IMR-90 (cell line): ENCODE measurements around the gene THAP2. TPM values are rescaled to one million over a fixed set of nuclear protein-coding genes. Genes with fewer than 3 reads are reported as not detected.
A peak's percentile ranks its signal among the peaks of the same experiment; 100 is the strongest.

Experiments used
- ATAC-seq: fragments of 200-7000 bp; cut with Tn5 transposase; 2 replicates; pipeline ENCODE4 v1.9.1; 2020; ENCODE audit warnings: low read depth, mild to moderate bottlenecking, moderate library complexity
- BruUV-seq: library from RNA; stranded (reverse); fragments of 400-500 nt; replicated peaks from 2 replicates; lab custom pipeline; 2021; lab: Mats Ljungman, UMichigan
- CTCF ChIA-PET: fragments of 300-600 bp; formaldehyde crosslinking; extraction: SDS; loops from one replicate; lab custom pipeline; 2021; ENCODE audit warnings: antibody characterized with exemption; lab: Yijun Ruan, JAX
- POLR2A ChIA-PET: fragments of 300-600 bp; sonication (Branson Sonifier 250); formaldehyde crosslinking; loops from one replicate; lab custom pipeline; 2022; ENCODE audit warnings: antibody characterized with exemption; ENCODE audit not compliant: unreplicated experiment; lab: Charles Lee
- DNase-seq: peaks from one replicate; pipeline ENCODE4 v3.0.0; 2013
- H2AFZ ChIP-seq: replicated peaks from 2 replicates; pipeline ENCODE3; 2013; ENCODE audit warnings: low read length, mild to moderate bottlenecking; ENCODE audit not compliant: poor library complexity
- H2AK5ac ChIP-seq: 2 replicates; pipeline ENCODE4 v1.6.1; 2013; ENCODE audit warnings: low read depth, low read length, inconsistent platforms
- H2AK9ac ChIP-seq: replicated peaks from 2 replicates; pipeline ENCODE3; 2013; ENCODE audit warnings: mild to moderate bottlenecking, low read depth, low read length, moderate library complexity; ENCODE audit not compliant: poor library complexity
- H2BK120ac ChIP-seq: 2 replicates; pipeline ENCODE4 v1.6.1; 2013; ENCODE audit warnings: low read depth, low read length, inconsistent platforms
- H2BK15ac ChIP-seq: 3 replicates; pipeline ENCODE4 v1.6.1; 2013; ENCODE audit warnings: low read depth, low read length, inconsistent platforms
- H2BK20ac ChIP-seq: 2 replicates; pipeline ENCODE4 v1.6.1; 2013; ENCODE audit warnings: low read depth, mild to moderate bottlenecking, inconsistent platforms, low read length, moderate library complexity
- H2BK5ac ChIP-seq: 2 replicates; pipeline ENCODE4 v1.6.1; 2013; ENCODE audit warnings: mild to moderate bottlenecking, low read depth, low read length, inconsistent platforms; ENCODE audit not compliant: poor library complexity, severe bottlenecking
- H3K14ac ChIP-seq: replicated peaks from 2 replicates; pipeline ENCODE4 v1.6.1; 2013; ENCODE audit warnings: low read depth, low read length, inconsistent platforms
- H3K18ac ChIP-seq: 2 replicates; pipeline ENCODE4 v1.6.1; 2013; ENCODE audit warnings: low read depth, low read length, control low read depth
- H3K23ac ChIP-seq: 2 replicates; pipeline ENCODE4 v1.6.1; 2013; ENCODE audit warnings: low read depth, low read length, inconsistent platforms
- H3K27ac ChIP-seq: 2 replicates; pipeline ENCODE4 v1.5.1; 2013; ENCODE audit warnings: mild to moderate bottlenecking, control low read depth, low read length; ENCODE audit not compliant: insufficient read depth
- H3K27me3 ChIP-seq: 2 replicates; pipeline ENCODE4 v1.6.1; 2013; ENCODE audit warnings: low read length; ENCODE audit not compliant: control insufficient read depth, insufficient read depth
- H3K36me3 ChIP-seq: 2 replicates; pipeline ENCODE4 v1.6.1; 2013; ENCODE audit warnings: low read length, mixed read lengths; ENCODE audit not compliant: control insufficient read depth, insufficient read depth
- H3K4ac ChIP-seq: 2 replicates; pipeline ENCODE4 v1.6.1; 2013; ENCODE audit warnings: low read depth, low read length, inconsistent platforms
- H3K4me1 ChIP-seq: 2 replicates; pipeline ENCODE4 v1.6.1; 2013; ENCODE audit warnings: low read length, mixed read lengths; ENCODE audit not compliant: control insufficient read depth, insufficient read depth
- H3K4me2 ChIP-seq: 2 replicates; pipeline ENCODE4 v1.6.1; 2013; ENCODE audit warnings: low read depth, mild to moderate bottlenecking, control low read depth, low read length, moderate library complexity
- H3K4me3 ChIP-seq: 2 replicates; pipeline ENCODE4 v1.5.1; 2013; ENCODE audit warnings: low read depth, mild to moderate bottlenecking, control low read depth, low read length, moderate library complexity; ENCODE audit not compliant: insufficient read depth
- H3K56ac ChIP-seq: 2 replicates; pipeline ENCODE4 v1.6.1; 2013; ENCODE audit warnings: low read length, inconsistent platforms; ENCODE audit not compliant: insufficient read depth; ENCODE audit errors: extremely low read depth
- H3K79me1 ChIP-seq, 2 experiments: 2 replicates each; pipeline ENCODE4 v1.6.1; 2013; ENCODE audit warnings: low read length in 2 of 2, inconsistent platforms in 1 of 2, low read depth in 1 of 2
- H3K9ac ChIP-seq: 2 replicates; pipeline ENCODE4 v1.6.1; 2013; ENCODE audit warnings: low read depth, low read length, control low read depth
- H3K9me1 ChIP-seq: 2 replicates; pipeline ENCODE4 v1.6.1; 2013; ENCODE audit warnings: low read length, inconsistent platforms; ENCODE audit not compliant: insufficient read depth
- H3K9me3 ChIP-seq: 2 replicates; pipeline ENCODE4 v1.6.1; 2013; ENCODE audit warnings: low read length; ENCODE audit not compliant: control insufficient read depth, insufficient read depth
- H4K20me1 ChIP-seq: 2 replicates; pipeline ENCODE4 v1.6.1; 2013; ENCODE audit warnings: low read length, inconsistent platforms; ENCODE audit not compliant: insufficient read depth
- H4K5ac ChIP-seq: 2 replicates; pipeline ENCODE4 v1.6.1; 2013; ENCODE audit warnings: mild to moderate bottlenecking, low read depth, low read length, control low read depth
- H4K8ac ChIP-seq, 2 experiments: 2 replicates each; pipeline ENCODE4 v1.6.1; 2013; ENCODE audit warnings: low read depth in 2 of 2, low read length in 2 of 2, control low read depth in 1 of 2, inconsistent platforms in 1 of 2
- H4K91ac ChIP-seq: 2 replicates; pipeline ENCODE4 v1.6.1; 2013; ENCODE audit warnings: low read depth, low read length, inconsistent platforms; ENCODE audit not compliant: insufficient read depth
- BHLHE40 ChIP-seq: fragments of 150-350 bp; IDR thresholded peaks from 2 replicates; pipeline ENCODE4 v1.6.1; 2016; ENCODE audit warnings: mild to moderate bottlenecking, low read depth, low read length
- CEBPB ChIP-seq: IDR thresholded peaks from 2 replicates; pipeline ENCODE4 v1.6.1; 2012; ENCODE audit warnings: low read depth, low read length, improper control_type of control experiment
- CHD1 ChIP-seq: IDR thresholded peaks from 2 replicates; pipeline ENCODE4 v1.6.1; 2012; ENCODE audit warnings: low read depth, low read length, improper control_type of control experiment
- CTCF ChIP-seq: conservative IDR thresholded peaks from 2 replicates; pipeline ENCODE4 v1.5.1; 2012; ENCODE audit warnings: mild to moderate bottlenecking, low read depth, low read length, improper control_type of control experiment
- FOS ChIP-seq: fragments of 150-350 bp; IDR thresholded peaks from 2 replicates; pipeline ENCODE4 v1.6.1; 2016; ENCODE audit warnings: low read depth, low read length
- MAZ ChIP-seq: IDR thresholded peaks from 2 replicates; pipeline ENCODE4 v1.6.1; 2012; ENCODE audit warnings: low read depth, mild to moderate bottlenecking, low read length, improper control_type of control experiment, moderate library complexity, borderline replicate concordance
- POLR2A ChIP-seq: IDR thresholded peaks from 2 replicates; pipeline ENCODE4 v1.6.1; 2012; ENCODE audit warnings: mild to moderate bottlenecking, low read depth, low read length
- RAD21 ChIP-seq: IDR thresholded peaks from 2 replicates; pipeline ENCODE4 v1.6.1; 2012; ENCODE audit warnings: low read length, improper control_type of control experiment
- RCOR1 ChIP-seq: IDR thresholded peaks from 2 replicates; pipeline ENCODE4 v1.6.1; 2012; ENCODE audit warnings: mild to moderate bottlenecking, low read length, improper control_type of control experiment; ENCODE audit not compliant: insufficient replicate concordance
- RFX5 ChIP-seq: IDR thresholded peaks from 2 replicates; pipeline ENCODE4 v1.8.0; 2012; ENCODE audit warnings: low read depth, mild to moderate bottlenecking, low read length, moderate library complexity
- SMC3 ChIP-seq: fragments of 150-350 bp; IDR thresholded peaks from 2 replicates; pipeline ENCODE4 v1.6.1; 2016; ENCODE audit warnings: low read depth, mild to moderate bottlenecking, antibody characterized with exemption, low read length, moderate library complexity
- WGBS, 2 experiments: methylation state at CpG; one replicate each; pipeline versions ENCODE4 v1.1.5 to v1.1.7; 2013; ENCODE audit warnings: missing lambda C conversion rate in 2 of 2; ENCODE audit not compliant: insufficient read length in 1 of 2; ENCODE audit errors: extremely low coverage in 2 of 2; 5-methylcytosine and 5-hydroxymethylcytosine counted together
- dilution Hi-C: fragments of 300-500 bp; cut with HindIII; formaldehyde crosslinking; loops from one replicate; pipeline ENCODE4 v1.14.3; 2018; ENCODE audit warnings: low sequenced_read_pairs; ENCODE audit not compliant: unreplicated experiment
- in situ Hi-C: fragments of 300-500 bp; cut with MboI; formaldehyde crosslinking; loops from 3 replicates; pipeline ENCODE4 v1.14.3; 2019; ENCODE audit warnings: low sequenced_read_pairs, inconsistent platforms, mixed read lengths
- intact Hi-C: fragments of 100-400 bp; cut with micrococcal nuclease; formaldehyde crosslinking; loops from 2 replicates; pipeline ENCODE4 v1.10.0; 2022
- polyA plus RNA-seq, 3 experiments: library from polyadenylated mRNA; depleted of rRNA; stranded (reverse); fragments of >200 nt; gene quantifications; 2 replicates each; pipeline ENCODE4 v1.2.3, GENCODE V29; 2012; ENCODE audit warnings: low replicate concordance in 1 of 3
- total RNA-seq: library from RNA; depleted of rRNA; stranded (reverse); fragments of >200 nt; gene quantifications from 2 replicates; pipeline ENCODE4 v1.2.3, GENCODE V29; 2012
- TF ChIP-seq, protein P1 (sequence below): fragments of 150-350 bp; IDR thresholded peaks from 2 replicates; pipeline ENCODE4 v1.6.1; 2017; ENCODE audit warnings: mild to moderate bottlenecking, antibody characterized with exemption, low read length, low read depth
- TF ChIP-seq, protein P2 (sequence below): fragments of 150-350 bp; IDR thresholded peaks from 2 replicates; pipeline ENCODE4 v1.6.1; 2016; ENCODE audit warnings: low read depth, mild to moderate bottlenecking, low read length, moderate library complexity, borderline replicate concordance

THAP2 gene
- total and polyA plus RNA-seq, 2 of the 4 experiments (the other 2 are of a cell fraction), result 1.4 to 2.5 TPM

DNA sequence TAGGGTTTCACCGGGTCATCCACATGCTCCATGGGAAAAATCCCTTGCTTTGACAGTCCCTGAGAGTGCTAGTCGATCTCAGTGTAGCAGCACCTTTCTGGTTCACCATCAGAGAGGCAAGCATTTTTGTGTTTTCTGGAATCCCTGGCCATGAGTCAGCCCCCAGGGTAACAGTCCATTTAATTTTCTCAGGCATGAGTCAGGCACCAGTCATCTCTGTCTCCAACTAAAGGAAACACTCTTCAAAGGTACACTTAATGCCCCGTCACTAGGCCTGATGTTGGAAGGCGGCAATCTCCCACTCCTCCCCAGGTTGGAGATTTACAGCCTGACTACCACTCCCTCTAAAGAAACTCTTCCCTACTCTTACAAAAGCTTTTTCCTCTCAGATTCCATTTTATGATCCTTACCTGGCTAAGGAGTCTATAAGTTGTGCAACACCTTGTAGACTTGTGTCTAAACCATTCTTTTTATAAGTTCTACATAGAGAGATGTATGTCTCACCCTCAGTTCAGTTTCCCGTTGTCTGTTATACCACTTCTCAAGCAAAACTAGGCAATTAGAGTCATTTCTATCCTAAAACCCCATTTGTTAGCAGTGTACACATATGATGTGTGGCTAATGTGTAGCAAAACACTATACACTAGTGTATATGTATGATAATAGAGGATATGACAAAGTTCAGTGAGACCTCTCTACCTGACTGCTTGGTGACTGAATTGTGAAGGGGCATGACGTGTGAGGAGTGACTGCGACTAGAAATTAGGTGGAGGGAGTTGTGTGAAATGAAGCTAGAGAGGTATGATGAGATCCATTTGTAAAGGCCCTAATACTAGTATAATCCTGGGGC is 46.4 kb downstream of the THAP2 start:
- intact Hi-C loops, result no loop called here
- Histone ChIP-seq H4K8ac (peak overlapping the region in 1 of 2 experiments; percentile 31; a peak in 2 of 4 replicates), H3K79me1 (no peaks in the 10 kb centered on the region; a peak in 1 of 4 replicates), H4K91ac (peak overlapping the region; percentile 44; the same call in 1 of the 2 replicates), H3K4me3 (no peak overlapping the region), H2AFZ (no peak overlapping the region), H3K9ac (no peak overlapping the region), H3K27ac (no peak overlapping the region), H3K18ac (no peak overlapping the region; the same call in 1 of the 2 replicates), H3K36me3 (no peaks in the 10 kb centered on the region), H2BK120ac (peak overlapping the region; percentile 72), H3K23ac (0 out of 2 replicates have a peak overlapping the region, but pooled peaks have one; percentile 1), H3K4me2 (peak overlapping the region; percentile 8; the same call in 1 of the 2 replicates), H4K5ac (no peak overlapping the region), H2AK5ac (peak overlapping the region; percentile 71), H3K4ac (peak overlapping the region; percentile 63), H2BK20ac (peak overlapping the region; percentile 90), H2BK15ac (peak overlapping the region; percentile 51; the same call in 1 of the 3 replicates), H2BK5ac (peak overlapping the region; percentile 38), H3K9me1 (peaks cover 5% of the 10 kb centered on the region; the same call in 1 of the 2 replicates), H3K56ac (no peak overlapping the region), H4K20me1 (no peaks in the 10 kb centered on the region), H3K14ac (peak overlapping the region; percentile 33), H3K9me3 (no peaks in the 10 kb centered on the region), H3K27me3 (no peaks in the 10 kb centered on the region), H2AK9ac (no peak overlapping the region), H3K4me1 (peaks cover 2% of the 10 kb centered on the region; the same call in 1 of the 2 replicates)
- ChIA-PET CTCF (no interaction called here), POLR2A (no interaction called here)
- peak; percentile 91 for DNase-seq
- dilution Hi-C loops, result loop anchor here (25.0 kb wide), 1 partner anchor 298 kb away; no protein-coding TSS in a partner anchor
- WGBS, 2 experiments, result 39% methylated on average over 4 of the region's 7 CpGs; no CpG with 5 or more reads in 1 of the 2 experiments
- ATAC-seq, result peak; percentile 97
- in situ Hi-C loops, result no loop called here
- BruUV-seq, result no TSS peak
- TF ChIP-seq CHD1 (0 out of 2 replicates have a peak, but pooled peaks have one; percentile 62), SMC3 (no peak), RFX5 (no peak), RCOR1 (no peak), POLR2A (no peak), CTCF (no peak), MAZ (peak; percentile 33; the same call in 1 of the 2 replicates), FOS (peak; percentile 95), CEBPB (peak; percentile 83), RAD21 (no peak), BHLHE40 (no peak)
- TF ChIP-seq, protein P1, sequence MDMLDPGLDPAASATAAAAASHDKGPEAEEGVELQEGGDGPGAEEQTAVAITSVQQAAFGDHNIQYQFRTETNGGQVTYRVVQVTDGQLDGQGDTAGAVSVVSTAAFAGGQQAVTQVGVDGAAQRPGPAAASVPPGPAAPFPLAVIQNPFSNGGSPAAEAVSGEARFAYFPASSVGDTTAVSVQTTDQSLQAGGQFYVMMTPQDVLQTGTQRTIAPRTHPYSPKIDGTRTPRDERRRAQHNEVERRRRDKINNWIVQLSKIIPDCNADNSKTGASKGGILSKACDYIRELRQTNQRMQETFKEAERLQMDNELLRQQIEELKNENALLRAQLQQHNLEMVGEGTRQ, result no peak
- TF ChIP-seq, protein P2, sequence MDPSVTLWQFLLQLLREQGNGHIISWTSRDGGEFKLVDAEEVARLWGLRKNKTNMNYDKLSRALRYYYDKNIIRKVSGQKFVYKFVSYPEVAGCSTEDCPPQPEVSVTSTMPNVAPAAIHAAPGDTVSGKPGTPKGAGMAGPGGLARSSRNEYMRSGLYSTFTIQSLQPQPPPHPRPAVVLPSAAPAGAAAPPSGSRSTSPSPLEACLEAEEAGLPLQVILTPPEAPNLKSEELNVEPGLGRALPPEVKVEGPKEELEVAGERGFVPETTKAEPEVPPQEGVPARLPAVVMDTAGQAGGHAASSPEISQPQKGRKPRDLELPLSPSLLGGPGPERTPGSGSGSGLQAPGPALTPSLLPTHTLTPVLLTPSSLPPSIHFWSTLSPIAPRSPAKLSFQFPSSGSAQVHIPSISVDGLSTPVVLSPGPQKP, result no peak
